K562 (cell line): Measurements from ENCODE around the gene ARHGEF12. TPM values are rescaled to one million over a fixed set of nuclear protein-coding genes. Genes with fewer than 3 reads are reported as not detected.

ENCODE experiments used
- ATAC-seq: fragments of 200-7000 bp; cut with Tn5 transposase; 3 replicates; pipeline ENCODE4 v1.9.1; 2020; ENCODE audit warnings: moderate library complexity
- BruUV-seq: library from RNA; stranded (reverse); fragments of 400-500 nt; replicated peaks from 2 replicates; lab custom pipeline; 2021; lab: Mats Ljungman, UMichigan
- CTCF ChIA-PET: fragments of 300-600 bp; formaldehyde crosslinking; extraction: SDS; loops from one replicate; lab custom pipeline; 2021; ENCODE audit warnings: low intra/inter-chr PET ratio; lab: Yijun Ruan, JAX
- POLR2A ChIA-PET: fragments of 300-600, 350-650 bp; sonication (Branson Sonifier 250); formaldehyde crosslinking; extraction: SDS; loops from one replicate; lab custom pipeline; 2021; ENCODE audit warnings: antibody characterized with exemption, inconsistent platforms; lab: Yijun Ruan, JAX
- DNase-seq, 4 experiments: peaks; one replicate each; pipeline versions ENCODE4 v3.0.0 to v3.0.0-alpha.2; 2011 to 2018; ENCODE audit warnings: low spot score in 3 of 4, mixed read lengths in 3 of 4; ENCODE audit errors: extremely low read depth in 1 of 4
- FAIRE-seq: peaks from 2 replicates; lab custom pipeline; 2011; peaks lifted over from hg19 to GRCh38; lab: Jason Lieb, UNC
- H2AFZ ChIP-seq: 2 replicates; pipeline ENCODE4 v1.6.0; 2011; ENCODE audit warnings: low read depth, low read length, control low read depth, inconsistent platforms
- H3K27ac ChIP-seq: fragments of 200-600 bp; 3 replicates; pipeline ENCODE4 v1.8.0; 2011; ENCODE audit warnings: low read depth, mild to moderate bottlenecking, control low read depth, inconsistent platforms, low read length, moderate library complexity, mixed read lengths; ENCODE audit errors: extremely low read depth
- H3K27me3 ChIP-seq, 2 experiments: fragments of 300-600 bp in 1 of 2; 2 replicates in 1 of 2; 3 replicates in 1 of 2; pipeline versions ENCODE4 v1.6.0 to v1.8.0; 2011; ENCODE audit warnings: inconsistent platforms in 2 of 2, low read length in 2 of 2, mild to moderate bottlenecking in 1 of 2, mixed read lengths in 1 of 2, moderate library complexity in 1 of 2; ENCODE audit not compliant: control insufficient read depth in 2 of 2, insufficient read depth in 2 of 2
- H3K36me3 ChIP-seq: fragments of 300-600 bp; 3 replicates; pipeline ENCODE4 v1.8.0; 2011; ENCODE audit warnings: mild to moderate bottlenecking, low read length, inconsistent platforms; ENCODE audit not compliant: control insufficient read depth, insufficient read depth
- H3K4me1 ChIP-seq, 2 experiments: fragments of 200-600 bp in 1 of 2; replicated peaks in 1 of 2; 2 replicates in 1 of 2; 3 replicates in 1 of 2; pipeline versions ENCODE4 v1.5.1 to v1.8.0; 2011; ENCODE audit warnings: inconsistent platforms in 2 of 2, low read length in 2 of 2, mild to moderate bottlenecking in 1 of 2, mixed read lengths in 1 of 2, moderate library complexity in 1 of 2; ENCODE audit not compliant: control insufficient read depth in 2 of 2, insufficient read depth in 2 of 2
- H3K4me2 ChIP-seq: 2 replicates; pipeline ENCODE4 v1.6.1; 2011; ENCODE audit warnings: low read length, control low read depth, inconsistent platforms, mixed read lengths; ENCODE audit not compliant: insufficient read depth
- H3K4me3 ChIP-seq: fragments of 200-600 bp; sonication (generic), shearing (Covaris generic); 2 replicates; pipeline ENCODE4 v1.5.1; 2016; ENCODE audit warnings: control low read depth, inconsistent platforms
- H3K79me2 ChIP-seq: fragments of 200-600 bp; 3 replicates; pipeline ENCODE4 v1.8.0; 2011; ENCODE audit warnings: low read length, inconsistent platforms; ENCODE audit not compliant: control insufficient read depth, insufficient read depth
- H3K9ac ChIP-seq, 2 experiments: 2 replicates each; pipeline versions ENCODE4 v1.6.0 to v1.6.1; 2011; ENCODE audit warnings: low read depth in 2 of 2, low read length in 2 of 2, control low read depth in 1 of 2, inconsistent platforms in 1 of 2, mild to moderate bottlenecking in 1 of 2, mixed read lengths in 1 of 2; ENCODE audit not compliant: insufficient read depth in 1 of 2
- H3K9me1 ChIP-seq: one replicate; pipeline ENCODE4 v1.6.0; 2011; ENCODE audit warnings: inconsistent platforms, mild to moderate bottlenecking, low read length, moderate library complexity; ENCODE audit not compliant: control insufficient read depth, insufficient read depth
- H3K9me3 ChIP-seq: replicated peaks from 2 replicates; pipeline ENCODE4 v1.5.1; 2011; ENCODE audit warnings: low read depth, low read length, inconsistent platforms; ENCODE audit not compliant: control insufficient read depth, insufficient read depth
- H4K20me1 ChIP-seq: replicated peaks from 2 replicates; pipeline ENCODE4 v1.6.1; 2011; ENCODE audit warnings: low read length, inconsistent platforms, mixed read lengths; ENCODE audit not compliant: control insufficient read depth, insufficient read depth
- BDP1 ChIP-seq: IDR thresholded peaks from 3 replicates; pipeline ENCODE4 v1.6.1; 2011; ENCODE audit not compliant: insufficient read length, insufficient read depth
- BRF1 ChIP-seq: IDR thresholded peaks from 3 replicates; pipeline ENCODE4 v1.6.1; 2011; ENCODE audit warnings: borderline replicate concordance, mild to moderate bottlenecking; ENCODE audit not compliant: insufficient read length; ENCODE audit errors: extremely low read depth
- MTA2 ChIP-seq: fragments of 450-650 bp; IDR thresholded peaks from 2 replicates; pipeline ENCODE4 v1.6.1; 2016; ENCODE audit warnings: low read depth
- NEUROD1 ChIP-seq: fragments of 150-350 bp; IDR thresholded peaks from 2 replicates; pipeline ENCODE4 v1.6.1; 2014; ENCODE audit warnings: borderline replicate concordance, low read length, low read depth; ENCODE audit not compliant: partially characterized antibody
- RBM15 ChIP-seq: fragments of 200-400 bp; formaldehyde crosslinking; IDR thresholded peaks from 2 replicates; pipeline ENCODE4 v1.6.1; 2018; ENCODE audit warnings: mild to moderate bottlenecking, low read length, moderate library complexity; ENCODE audit not compliant: insufficient read depth
- TEAD1 ChIP-seq, 2 experiments: fragments of 450-650 bp in 1 of 2; sonication (generic) in 1 of 2; formaldehyde crosslinking; IDR thresholded peaks; 2 replicates each; pipeline versions ENCODE4 v1.4.0 to v1.8.0; 2020 to 2022; ENCODE audit warnings: mild to moderate bottlenecking in 2 of 2, missing genetic modification reagents in 1 of 2
- TRIM25 ChIP-seq: fragments of 450-650 bp; IDR thresholded peaks from 2 replicates; pipeline ENCODE4 v1.7.0; 2016; ENCODE audit warnings: borderline replicate concordance
- WHSC1 ChIP-seq: IDR thresholded peaks from one replicate; pipeline ENCODE4 v1.6.1; 2012; ENCODE audit warnings: low read length, control low read depth, inconsistent platforms
- ZNF124 ChIP-seq: sonication (generic); formaldehyde crosslinking; IDR thresholded peaks from 2 replicates; pipeline ENCODE4 v1.8.1; 2022; ENCODE audit warnings: missing genetic modification reagents
- ZNF146 ChIP-seq: IDR thresholded peaks from one replicate; pipeline ENCODE4 v1.6.1; 2018; ENCODE audit warnings: missing compliant biosample characterization; ENCODE audit not compliant: unreplicated experiment
- WGBS: fragments of 100-300 bp; shearing (Covaris generic); methylation state at CpG from one replicate; pipeline ENCODE4 v1.1.6; 2016; ENCODE audit warnings: low coverage, mixed read lengths; ENCODE audit not compliant: insufficient coverage; ENCODE audit errors: missing lambda C conversion rate; 5-methylcytosine and 5-hydroxymethylcytosine counted together
- in situ Hi-C: fragments of 300-500 bp; cut with MboI; formaldehyde crosslinking; loops from 4 replicates; pipeline ENCODE4 v1.15.0; 2018; ENCODE audit warnings: inconsistent platforms, mixed read lengths
- intact Hi-C: fragments of 100-400 bp; cut with micrococcal nuclease; formaldehyde crosslinking; loops from 2 replicates; pipeline ENCODE4 v1.14.2; 2022
- polyA plus RNA-seq, 8 experiments: library from polyadenylated mRNA; depleted of rRNA in 4 of 8; stranded (reverse) in 5 of 8; unstranded in 3 of 8; fragments of >200 nt; fragmentation: Nextera tagmentation in 2 of 8; fragmentation: Illumina TruSeq in 1 of 8; extraction: Ambion mirVana in 2 of 8; extraction: Trizol in 1 of 8; gene quantifications; 2 replicates each; pipeline versions ENCODE4 v1.2.1 to v1.2.3, GENCODE V29; 2011 to 2014; ENCODE audit warnings: inconsistent platforms in 1 of 8, missing spikeins in 1 of 8
- total RNA-seq, 7 experiments: library from RNA; depleted of rRNA in 6 of 7; stranded (reverse); fragments of >200 nt in 6 of 7; fragmentation: Illumina TruSeq in 2 of 7; extraction: Trizol in 2 of 7; gene quantifications; 2 replicates each; pipeline versions ENCODE4 v1.2.1 to v1.2.3, GENCODE V29; 2011 to 2021; ENCODE audit warnings: low replicate concordance in 1 of 7

Gene ARHGEF12
- total and polyA plus RNA-seq, 9 of the 15 experiments (the other 6 are each of a cell fraction or from before 2014, with no cell fraction given): 3.5 to 51.7 (median 29.5) TPM

GRCh38 chr11:120308081-120308480 lies 28.1 kb upstream of the ARHGEF12 start:
- Histone ChIP-seq H3K27me3 (peaks cover 15 to 56% of the 10 kb centered on the region in 2 experiments; a peak in 4 of 5 replicates), H3K4me2 (no peak overlapping the region), H3K79me2 (no peaks in the 10 kb centered on the region), H2AFZ (no peak overlapping the region), H3K9me1 (no peaks in the 10 kb centered on the region), H3K9me3 (no peaks in the 10 kb centered on the region), H3K4me1 (no peaks in the 10 kb centered on the region; a peak in 2 of 5 replicates), H4K20me1 (peaks cover 14% of the 10 kb centered on the region; the same call in 1 of the 2 replicates), H3K36me3 (no peaks in the 10 kb centered on the region), H3K27ac (no peak overlapping the region), H3K4me3 (no peak overlapping the region), H3K9ac (no peak overlapping the region)
- in situ Hi-C loops (loop anchor here (5.0 kb wide), 1 partner anchor 71 kb away; no protein-coding TSS in a partner anchor), intact Hi-C loops (loop anchor here (10.0 kb wide), 1 partner anchor 643 kb away; no protein-coding TSS in a partner anchor)
- TF ChIP-seq WHSC1 (no peak), ZNF124 (CRISPR knock-in tag) (no peak), TEAD1 (CRISPR knock-in tag; IDR thresholded peaks at IDR 0.05) (no peak), BDP1 (no peak), TRIM25 (no peak), ZNF146 (CRISPR knock-in tag) (no peak), BRF1 (no peak), NEUROD1 (no peak), RBM15 (no peak), MTA2 (no peak)
- WGBS: 1% methylated on average over 7 of the region's 7 CpGs
- no TSS peak for BruUV-seq
- CTCF ChIA-PET: no interaction called here
- no peak for FAIRE-seq
- POLR2A ChIA-PET: interaction anchor here (2.3 kb wide), 1 partner anchor 71 kb away, joined by 7 read pairs; no protein-coding TSS in a partner anchor
- DNase-seq: no peak
- no peak for ATAC-seq
